GM12891 (cell line): ENCODE measurements around the gene PHAF1.

ENCODE experiments used
- PAX5 ChIP-seq: IDR thresholded peaks from 2 replicates; pipeline ENCODE4 v1.6.1; 2011; ENCODE audit warnings: low read length, moderate library complexity, mild to moderate bottlenecking; ENCODE audit not compliant: insufficient read depth, severe bottlenecking
- POLR2A ChIP-seq: IDR thresholded peaks from 2 replicates; pipeline ENCODE4 v1.6.1; 2011; ENCODE audit warnings: low read depth, low read length, control low read depth
- POLR2AphosphoS5 ChIP-seq: IDR thresholded peaks from 2 replicates; pipeline ENCODE4 v1.6.1; 2011; ENCODE audit warnings: low read depth, low read length, control low read depth
- POU2F2 ChIP-seq: IDR thresholded peaks from 2 replicates; pipeline ENCODE4 v1.6.1; 2011; ENCODE audit warnings: low read depth, mild to moderate bottlenecking, control low read depth, low read length, moderate library complexity
- SPI1 ChIP-seq: IDR thresholded peaks from 2 replicates; pipeline ENCODE4 v1.6.1; 2011; ENCODE audit warnings: low read depth, low read length, control low read depth
- TAF1 ChIP-seq: IDR thresholded peaks from 2 replicates; pipeline ENCODE4 v1.6.1; 2011; ENCODE audit warnings: low read depth, low read length, control low read depth

GRCh38 chr16:67183627-67184452, 74.1 kb downstream of the PHAF1 start, which contains the start of gene MATCAP1:
- TF ChIP-seq TAF1 (no peak), POLR2AphosphoS5 (no peak), POLR2A (no peak), SPI1 (no peak), PAX5 (no peak), POU2F2 (no peak)
